ENCODE measurements around the gene SAFB2.

- TF ChIP-seq POLR2A (IDR thresholded peaks at IDR 0.05; ENCODE audit: low read depth, low read length) (no peak), CTCF (IDR thresholded peaks at IDR 0.05; ENCODE audit: extremely low read depth in 1 of 2, insufficient read depth in 1 of 2, low read depth in 1 of 2, low read length in 2 of 2) (no peak), EZH2 (IDR thresholded peaks at IDR 0.05; ENCODE audit: borderline replicate concordance, low read depth, low read length, severe bottlenecking) (no peak), MAX (IDR thresholded peaks at IDR 0.05; ENCODE audit: insufficient read depth, insufficient read length) (no peak), MYC (IDR thresholded peaks at IDR 0.05; ENCODE audit: low read depth, low read length) (no peak)
Measured at GRCh38 chr19:5587661-5588060, 34.9 kb downstream of the SAFB2 start.

All from endothelial cell of umbilical vein (primary cell).